Measurements from ENCODE around the gene ACTRT3. TPM values are rescaled to one million over a fixed set of nuclear protein-coding genes. Genes with fewer than 3 reads are reported as not detected.
"Not testable (repeated sequence)": the region's sequence is repeated elsewhere in the genome, so short reads cannot be mapped to it uniquely, and the experiment has no call there.

The ACTRT3 gene
- total RNA-seq, 1 donor from 2014 or later: 1.7 TPM

DNA sequence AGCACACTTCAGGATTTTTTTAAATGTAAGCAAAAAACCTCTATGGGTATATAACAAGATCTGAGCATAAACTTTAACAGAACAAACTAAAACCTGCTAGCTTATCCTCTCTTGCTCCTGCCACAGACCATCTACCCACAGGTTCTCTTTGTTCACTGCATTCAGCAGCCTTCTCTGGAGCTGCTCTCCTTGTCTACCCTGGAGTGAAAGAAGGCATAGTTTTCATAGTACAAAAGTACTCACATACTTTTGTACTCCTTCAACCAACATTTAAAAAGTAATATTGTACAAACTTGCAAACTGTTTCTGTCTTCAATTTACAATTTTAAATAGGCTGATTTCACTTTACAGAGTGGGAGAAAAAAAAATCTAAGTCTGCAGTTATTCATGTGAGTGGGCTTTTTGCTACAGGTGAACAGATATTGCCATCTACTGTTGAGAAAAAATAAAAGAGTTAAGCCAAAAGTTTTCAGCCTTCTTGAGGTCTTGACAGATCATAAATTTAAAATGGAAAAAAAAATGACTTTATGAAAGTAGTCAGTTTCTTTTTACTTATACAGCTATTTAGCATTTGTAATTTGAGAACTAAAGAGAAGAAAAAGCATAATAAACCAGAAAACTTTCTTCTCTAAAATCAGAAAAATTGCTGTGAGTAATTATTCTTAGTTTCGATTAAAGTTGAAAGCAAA lies 24.9 kb downstream of the ACTRT3 start:
- DNase-seq (ENCODE audit: extremely low spot score in 2 of 2): no peak
- H3K4me3 ChIP-seq: no peak overlapping the region
- H3K27ac ChIP-seq: no peak overlapping the region
- H3K27me3 ChIP-seq: no peaks in the 10 kb centered on the region
- H3K9me3 ChIP-seq: no peaks in the 10 kb centered on the region
- no peaks in the 10 kb centered on the region for H3K4me1 ChIP-seq
- intact Hi-C loops (cut with DNase I): no loop called here
- H3K36me3 ChIP-seq: no peaks in the 10 kb centered on the region
- TF ChIP-seq CTCF (IDR thresholded peaks at IDR 0.05): peak in 1 of 3 experiments; percentile 8
- TF ChIP-seq POLR2AphosphoS5 (IDR thresholded peaks at IDR 0.05; ENCODE audit: insufficient read depth in 1 of 2, low read depth in 1 of 2): no peak
- TF ChIP-seq POLR2A (IDR thresholded peaks at IDR 0.05): no peak

GRCh38 chr3:169739067-169739466 lies 30.3 kb downstream of the ACTRT3 start:
- TF ChIP-seq POLR2A (IDR thresholded peaks at IDR 0.05): no peak
- TF ChIP-seq CTCF (IDR thresholded peaks at IDR 0.05): no peak
- no peak for TF ChIP-seq POLR2AphosphoS5 (IDR thresholded peaks at IDR 0.05; ENCODE audit: insufficient read depth in 1 of 2, low read depth in 1 of 2)
- H3K36me3 ChIP-seq: no peaks in the 10 kb centered on the region
- intact Hi-C loops (cut with DNase I): no loop called here
- peaks cover 3% of the 10 kb centered on the region for H3K9me3 ChIP-seq
- DNase-seq (ENCODE audit: extremely low spot score in 2 of 2): no peak
- no peaks in the 10 kb centered on the region for H3K4me1 ChIP-seq
- H3K27me3 ChIP-seq: no peaks in the 10 kb centered on the region
- no peak overlapping the region for H3K4me3 ChIP-seq
- no peak overlapping the region for H3K27ac ChIP-seq

GRCh38 chr3:169731857-169732256 lies 37.5 kb downstream of the ACTRT3 start:
- H3K27ac ChIP-seq; intact Hi-C loops (cut with DNase I): not testable (repeated sequence)

DNA sequence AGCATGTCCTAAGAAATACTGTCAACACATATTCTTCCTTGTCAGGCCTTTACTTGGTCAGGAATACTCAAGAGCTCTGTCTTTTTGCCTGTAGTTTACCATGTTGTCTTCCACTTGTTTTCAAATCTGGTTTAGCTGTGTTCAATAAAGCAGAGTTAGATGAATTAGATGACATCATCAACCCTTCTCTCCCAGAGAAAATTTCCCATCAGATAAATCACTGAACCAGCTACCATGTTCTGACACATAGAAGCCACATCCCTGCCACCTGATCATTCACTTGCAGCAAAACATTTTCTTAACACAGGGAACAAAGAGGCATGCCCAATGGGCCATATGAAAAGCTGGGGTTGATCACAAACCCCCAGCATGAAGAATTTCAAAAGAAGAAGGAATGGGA lies 46.6 kb downstream of the ACTRT3 start:
- intact Hi-C loops (cut with DNase I): no loop called here
- Histone ChIP-seq H3K27me3 (no peaks in the 10 kb centered on the region), H3K9me3 (no peaks in the 10 kb centered on the region), H3K36me3 (no peaks in the 10 kb centered on the region), H3K4me3 (no peak overlapping the region), H3K27ac (no peak overlapping the region), H3K4me1 (no peaks in the 10 kb centered on the region)
- no peak for TF ChIP-seq CTCF (IDR thresholded peaks at IDR 0.05)
- TF ChIP-seq POLR2A (IDR thresholded peaks at IDR 0.05): no peak
- no peak for TF ChIP-seq POLR2AphosphoS5 (IDR thresholded peaks at IDR 0.05; ENCODE audit: insufficient read depth in 1 of 2, low read depth in 1 of 2)
- DNase-seq (ENCODE audit: extremely low spot score in 2 of 2): no peak

More at GRCh38 chr3:169731857-169732256, 37.5 kb downstream of the ACTRT3 start:
- DNase-seq (ENCODE audit: extremely low spot score in 2 of 2); H3K4me1 ChIP-seq; H3K9me3 ChIP-seq; H3K4me3 ChIP-seq; H3K36me3 ChIP-seq; H3K27me3 ChIP-seq: not testable (repeated sequence)

DNA sequence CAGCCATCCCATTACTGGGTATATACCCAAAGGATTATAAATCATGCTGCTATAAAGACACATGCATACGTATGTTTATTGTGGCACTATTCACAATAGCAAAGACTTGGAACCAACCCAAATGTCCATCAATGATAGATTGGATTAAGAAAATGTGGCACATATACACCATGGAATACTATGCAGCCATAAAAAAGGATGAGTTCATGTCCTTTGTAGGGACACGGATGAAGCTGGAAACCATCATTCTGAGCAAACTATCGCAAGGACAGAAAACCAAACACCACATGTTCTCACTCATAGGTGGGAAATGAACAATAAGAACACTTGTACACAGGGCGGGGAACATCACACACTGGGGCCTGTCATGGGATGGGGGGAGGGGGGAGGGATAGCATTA lies 50.9 kb downstream of the ACTRT3 start:
- H3K27ac ChIP-seq; H3K4me1 ChIP-seq; intact Hi-C loops (cut with DNase I); H3K4me3 ChIP-seq; H3K36me3 ChIP-seq; H3K27me3 ChIP-seq; H3K9me3 ChIP-seq; DNase-seq (ENCODE audit: extremely low spot score in 2 of 2): not testable (repeated sequence)

Small RNA genes within 50 kb of the gene (small RNA-seq; reads per million reads assigned to genes)
- gene RNU6-637P: not detected

Other genes with a start within 250 kb of the ACTRT3 start
- 16.0 TPM for gene MECOM, start 105.8 kb downstream of the ACTRT3 start, total RNA-seq
- 204 TPM for gene TERC, start 4.5 kb downstream of the ACTRT3 start, total RNA-seq
- 16.7 TPM for gene MYNN, start 3.8 kb upstream of the ACTRT3 start, total RNA-seq
- not detected for gene LRRIQ4, start 43.3 kb upstream of the ACTRT3 start, total RNA-seq
- 0.49 TPM for gene LRRC34, start 43.3 kb upstream of the ACTRT3 start, total RNA-seq
- gene LRRC31, start 100.4 kb upstream of the ACTRT3 start, total RNA-seq: not detected
- not detected for gene SAMD7, start 142.0 kb upstream of the ACTRT3 start, total RNA-seq
- gene SEC62, start 197.2 kb upstream of the ACTRT3 start, total RNA-seq: 38.1 TPM